Stimulated activated CD8-positive, alpha-beta memory T cell treated with anti-CD3 and anti-CD28 coated beads, Interleukin-7, amount 100 ng/mL, for 24 hours (primary cell): ENCODE results near the gene TFAP2C.
"Not testable (repeated sequence)": the region's sequence is repeated elsewhere in the genome, so short reads cannot be mapped to it uniquely, and the experiment has no call there.

Source experiments
- DNase-seq: peaks from one replicate; pipeline ENCODE4 v3.0.0-alpha.2; 2020; ENCODE audit warnings: low read depth

Gene TFAP2C

DNA sequence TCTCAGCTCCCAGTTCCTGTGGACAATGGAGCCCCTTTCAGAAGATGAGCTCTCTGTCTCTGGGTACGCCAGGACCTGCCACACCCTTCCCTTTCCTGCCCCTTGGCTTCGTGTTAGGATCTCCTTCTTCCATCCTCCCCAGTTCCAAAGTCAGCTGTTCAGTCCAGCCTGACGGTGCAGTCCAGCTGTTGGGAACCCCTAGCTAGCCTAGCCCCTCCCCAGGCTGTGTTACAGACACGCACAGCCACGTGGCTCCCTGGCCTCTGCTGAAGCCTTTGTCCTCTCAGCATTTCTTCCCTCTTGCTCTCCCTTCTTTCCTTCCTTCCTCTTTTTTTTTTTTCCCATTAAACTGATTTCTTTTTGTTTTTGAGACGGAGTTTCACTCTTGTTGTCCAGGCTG is 12.4 kb upstream of the TFAP2C start:
- no peak for DNase-seq

DNA sequence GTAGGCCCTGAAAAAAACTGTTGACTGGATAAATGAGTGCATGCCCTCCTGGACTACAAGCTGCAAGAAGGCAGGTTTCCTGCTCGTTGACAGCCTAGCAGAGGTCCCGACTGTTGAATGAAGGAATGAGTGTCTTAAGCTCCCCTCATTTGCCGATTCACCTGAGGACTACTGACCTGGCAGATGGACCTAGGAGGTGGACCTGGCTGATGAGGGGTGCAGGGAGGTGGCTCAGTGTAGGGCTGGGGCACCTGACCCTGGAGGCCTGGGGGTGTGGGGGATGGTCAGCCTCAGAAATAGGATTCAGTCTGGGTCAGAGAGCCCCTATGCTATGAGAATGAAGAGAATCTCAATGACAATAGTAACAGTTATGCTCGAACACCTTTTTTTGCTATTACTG is 11.6 kb upstream of the TFAP2C start:
- no peak for DNase-seq

DNA sequence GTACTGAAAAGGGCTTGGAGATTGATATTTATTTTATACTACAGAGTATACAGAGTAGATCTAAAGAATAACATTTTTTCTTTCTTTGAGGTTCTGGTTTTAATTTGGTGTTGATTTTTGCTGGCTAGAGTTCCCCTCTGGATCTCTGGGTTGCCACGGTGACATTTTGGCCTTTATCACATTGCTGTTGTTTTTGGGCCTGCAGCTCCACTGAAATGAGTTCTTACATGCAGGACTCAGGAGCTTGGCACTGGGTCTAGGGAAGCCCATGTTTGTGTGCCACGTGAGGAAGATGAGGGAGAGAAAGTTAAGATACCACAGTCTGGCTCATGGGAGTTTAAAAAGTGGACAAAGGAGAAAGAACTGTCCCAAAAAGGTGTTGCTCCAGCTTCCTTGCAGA is 7.4 kb upstream of the TFAP2C start:
- no peak for DNase-seq

DNA sequence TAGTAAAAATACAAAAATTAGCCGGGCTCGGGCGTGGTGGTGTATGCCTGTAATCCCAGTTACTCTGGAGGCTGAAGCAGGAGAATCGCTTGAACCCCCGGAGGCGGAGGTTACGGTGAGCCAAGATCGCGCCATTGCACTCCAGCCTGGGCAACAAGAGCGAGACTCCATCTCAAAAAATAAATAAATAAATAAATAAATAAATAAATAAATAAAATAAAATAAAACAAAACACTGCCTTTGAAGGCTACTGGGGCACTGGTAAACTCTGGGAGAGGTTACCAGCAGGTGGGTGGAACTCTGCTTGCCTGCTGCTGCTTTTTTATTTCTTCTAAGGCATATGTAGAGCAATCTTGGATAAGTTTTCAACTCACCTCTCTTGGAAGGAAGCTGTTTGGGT is 5.2 kb upstream of the TFAP2C start:
- not testable (repeated sequence) for DNase-seq

DNA sequence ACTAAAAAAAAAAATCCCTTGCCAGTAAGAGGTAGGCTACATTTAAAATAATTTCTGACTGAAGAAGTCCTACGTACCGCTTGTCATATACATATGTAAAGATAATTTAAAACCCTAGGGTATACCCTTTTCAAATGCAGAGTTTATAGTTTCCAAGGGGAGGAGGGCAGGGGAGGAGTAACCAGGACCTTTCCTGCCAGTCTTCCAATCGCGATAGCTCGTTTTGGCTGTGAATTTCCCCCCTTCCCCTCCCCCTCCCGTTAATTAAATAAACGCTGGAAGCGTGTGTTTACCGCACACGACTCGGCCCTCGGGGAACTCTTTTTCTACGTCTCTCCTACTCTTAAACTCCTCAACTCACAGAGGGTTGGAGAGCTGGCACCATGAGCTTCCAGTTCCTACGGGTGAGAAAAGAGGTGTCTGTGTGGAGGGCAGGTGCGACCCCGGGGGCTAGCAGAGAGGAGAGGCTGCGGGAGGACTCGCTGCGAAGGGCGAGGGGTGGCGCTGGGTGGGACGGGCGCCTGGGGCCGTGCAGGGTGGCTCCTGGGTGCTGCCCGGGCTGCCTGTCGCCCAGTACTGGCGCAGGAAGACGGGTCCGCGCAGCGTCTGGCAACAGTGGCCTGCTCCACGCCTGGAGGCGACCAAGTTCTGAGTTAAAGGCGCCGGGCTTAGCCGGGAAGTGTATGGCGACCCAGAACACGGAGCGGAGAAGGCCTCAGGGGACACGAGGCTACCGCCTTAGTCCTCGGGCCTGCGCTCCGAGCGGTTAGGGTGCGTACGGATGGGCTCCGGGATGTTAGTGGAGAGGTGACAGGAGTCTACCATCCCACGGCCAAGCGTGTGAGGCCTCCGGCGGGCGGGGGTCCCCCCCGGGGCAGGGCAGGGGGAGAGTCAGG is 4.1 kb upstream of the TFAP2C start:
- DNase-seq = no peak

DNA sequence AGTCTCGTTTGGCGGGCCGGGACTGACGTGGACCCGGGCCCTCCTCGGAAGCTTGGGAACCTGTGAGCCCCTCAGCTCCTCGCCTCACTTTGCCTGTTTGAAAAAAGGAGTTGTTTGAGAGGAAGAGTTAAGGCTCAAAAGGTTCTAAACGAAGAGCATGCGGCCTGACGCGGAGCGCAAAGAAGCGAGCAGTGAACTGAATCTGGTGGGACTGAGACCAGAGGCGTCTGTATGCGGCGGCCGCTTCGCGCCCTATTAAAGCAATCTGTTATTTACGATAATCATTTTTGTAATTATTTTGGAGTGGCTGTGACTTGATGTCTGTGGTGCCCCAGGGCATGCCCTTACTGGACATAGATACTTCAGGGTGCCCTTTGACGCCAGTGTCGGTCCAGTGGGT is 3.3 kb upstream of the TFAP2C start:
- DNase-seq = no peak

DNA sequence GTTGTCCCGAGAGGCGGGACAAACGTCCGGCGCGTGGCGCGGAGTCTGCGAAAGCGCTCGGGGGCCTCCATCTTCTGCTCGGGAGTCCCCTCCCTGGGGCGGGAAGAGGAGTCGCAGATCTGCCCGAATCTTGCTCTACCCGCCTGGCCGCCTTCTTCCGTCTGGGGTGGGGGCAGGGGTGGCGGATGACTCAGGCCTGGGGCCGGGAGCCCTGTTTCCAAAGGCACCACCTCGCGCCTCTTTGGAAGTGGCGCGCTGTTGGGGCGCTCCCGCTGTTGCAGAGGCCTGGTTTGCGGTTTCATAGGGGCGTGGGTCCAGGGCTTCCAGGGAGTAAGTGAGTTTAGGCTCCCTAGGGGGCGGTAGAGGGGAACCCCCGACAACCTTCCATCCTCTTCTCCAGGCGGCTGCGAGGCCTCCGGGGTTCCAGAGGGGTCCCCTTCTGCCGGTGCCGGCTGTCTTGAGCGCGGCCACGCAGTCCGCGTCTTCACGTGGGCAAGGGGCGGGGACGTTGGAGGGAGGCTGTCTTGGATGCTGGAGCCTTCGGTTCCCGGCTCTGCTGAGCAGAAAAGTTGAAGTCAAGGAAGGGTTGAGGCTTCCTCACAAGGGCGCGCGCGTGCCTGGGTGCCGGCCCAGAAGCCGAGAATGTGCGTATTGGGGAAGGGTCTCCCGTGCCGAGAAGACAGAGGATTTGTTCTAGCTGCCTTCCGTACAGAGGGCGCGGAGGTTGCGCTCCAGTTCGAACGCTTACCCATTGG is 2.6 kb upstream of the TFAP2C start:
- DNase-seq = no peak

DNA sequence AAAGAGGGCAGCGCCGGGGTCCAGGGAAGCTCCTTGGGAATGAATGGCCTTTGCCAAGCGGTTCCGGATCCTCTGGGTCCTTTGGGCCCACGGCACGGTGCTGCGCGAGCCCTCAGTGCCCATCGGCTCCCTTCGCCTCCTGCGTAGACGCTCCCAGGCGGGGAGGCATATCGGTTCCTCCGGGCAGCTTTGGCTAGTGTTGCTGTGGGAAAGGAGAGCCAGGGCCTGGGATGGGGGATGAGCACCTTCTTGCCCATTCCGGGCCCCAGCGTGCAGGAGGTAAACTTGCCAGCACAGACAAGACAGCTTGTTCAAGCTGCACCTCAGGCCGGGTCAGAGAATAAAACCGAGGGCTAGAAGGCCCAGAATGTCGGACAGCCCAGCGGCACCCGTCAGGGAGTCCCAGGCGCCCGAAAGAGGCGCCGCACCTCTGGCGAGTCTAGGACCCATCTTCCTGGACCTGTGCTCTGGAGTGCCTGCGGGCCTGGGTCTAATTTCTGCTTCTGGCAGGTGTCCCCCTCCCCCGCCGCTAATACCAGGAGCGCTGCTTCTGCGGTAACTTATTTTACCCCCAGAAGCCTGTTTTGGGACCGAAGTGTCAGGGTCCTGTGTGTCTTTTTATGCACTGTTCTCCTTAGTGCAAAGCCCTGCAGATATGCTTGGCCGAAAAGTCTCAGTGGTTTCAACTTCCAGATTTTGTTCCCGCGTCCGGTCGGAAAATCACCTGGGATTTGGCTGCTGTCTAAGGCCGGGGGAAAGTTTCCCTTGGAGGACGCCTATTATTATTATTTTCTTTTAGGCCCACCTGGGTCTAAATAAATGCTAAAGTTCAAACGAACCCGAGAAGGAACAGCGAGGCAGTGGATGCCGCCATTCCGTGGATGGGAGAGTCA is 1.7 kb upstream of the TFAP2C start:
- no peak for DNase-seq

DNA sequence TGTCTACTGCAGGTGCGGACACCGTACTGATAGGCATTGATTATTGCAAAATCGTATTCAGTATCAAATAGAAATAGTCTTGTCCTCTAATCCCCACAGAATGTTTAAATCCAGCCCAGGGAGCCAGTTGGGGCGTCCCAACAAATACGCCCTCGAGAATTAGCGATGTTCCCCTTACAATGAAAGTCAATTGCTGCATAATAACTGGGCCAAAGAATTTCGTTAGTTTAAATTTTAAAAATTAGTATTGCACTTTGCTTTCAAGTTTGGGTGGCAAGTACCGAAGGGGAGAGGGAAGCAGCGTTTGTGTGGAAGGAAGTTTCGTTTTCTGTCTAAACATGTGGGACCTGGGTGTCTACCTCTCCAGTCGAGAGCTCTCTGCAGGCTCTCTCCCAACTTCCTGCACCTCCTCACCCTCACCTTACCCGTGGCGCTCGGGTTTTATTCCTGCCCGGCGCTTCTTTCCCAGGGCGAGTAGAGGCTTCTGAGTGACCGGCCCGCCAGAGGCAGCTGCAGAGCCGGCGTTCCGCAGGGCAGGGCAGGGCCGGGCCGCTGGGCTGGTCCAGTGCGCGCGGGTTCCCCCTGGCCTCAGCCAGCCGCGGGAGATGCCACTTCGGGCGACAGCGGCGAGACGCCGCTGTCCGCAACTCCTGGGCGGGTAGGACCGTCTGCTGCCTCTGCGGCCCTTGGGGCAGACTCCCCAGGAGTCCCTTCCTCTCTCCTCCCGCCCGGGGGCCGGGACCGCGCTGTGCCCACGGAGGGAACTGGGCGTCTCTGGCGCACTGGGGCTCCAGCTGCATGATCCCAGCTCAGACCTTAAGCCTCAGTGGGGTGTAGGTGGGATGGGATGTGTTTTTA is 862 bp upstream of the TFAP2C start:
- no peak for DNase-seq

DNA sequence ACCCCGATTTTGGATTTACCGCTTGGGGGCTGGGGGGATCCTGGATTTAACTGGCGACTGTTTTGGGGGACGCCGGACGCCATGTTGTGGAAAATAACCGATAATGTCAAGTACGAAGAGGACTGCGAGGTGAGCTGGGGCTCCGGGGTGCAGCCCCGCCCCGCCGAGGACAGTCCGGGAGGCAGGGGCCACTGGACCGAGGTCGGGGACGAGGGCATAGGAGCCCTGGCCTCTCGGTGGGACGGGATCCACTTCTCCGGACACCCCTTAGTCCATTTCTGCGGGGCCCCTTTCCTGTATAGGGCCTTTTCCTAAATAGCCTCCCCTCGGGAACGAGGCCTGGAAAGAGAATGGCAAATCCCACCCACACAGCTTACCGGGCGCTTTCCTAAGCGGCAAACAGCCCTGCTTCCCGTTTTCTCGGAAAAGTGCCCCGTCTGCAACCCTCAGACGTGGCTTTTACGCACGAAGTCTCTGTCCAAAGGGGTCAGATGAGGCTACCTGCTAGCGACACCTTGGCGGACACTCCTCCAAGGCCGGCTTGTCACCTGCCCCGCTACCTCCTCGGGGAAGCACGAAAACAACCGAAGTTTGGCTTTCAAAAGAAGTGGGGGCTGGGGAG is 469 bp downstream of the TFAP2C start:
- DNase-seq = no peak

DNA sequence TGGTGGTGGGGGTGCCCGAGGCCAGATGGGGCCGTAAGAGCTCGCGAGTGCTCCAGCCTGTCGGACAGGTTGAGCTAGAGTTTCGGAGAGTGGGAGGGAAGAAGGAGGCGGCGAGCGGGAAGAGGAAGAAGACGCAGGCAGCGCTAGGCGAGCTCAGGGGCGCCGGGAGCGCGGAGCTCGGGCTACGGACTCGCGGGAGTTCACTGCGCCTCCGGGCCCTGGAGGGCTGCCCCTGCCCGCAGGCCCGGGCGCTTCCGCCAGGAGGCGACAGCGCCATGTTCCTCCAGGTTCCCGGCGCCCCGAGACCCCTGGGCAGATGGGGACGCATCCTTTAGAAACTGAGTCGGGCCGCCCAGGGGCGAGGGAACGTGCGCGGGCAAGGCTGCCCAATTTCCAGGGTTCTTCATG is 984 bp downstream of the TFAP2C start:
- DNase-seq = no peak

DNA sequence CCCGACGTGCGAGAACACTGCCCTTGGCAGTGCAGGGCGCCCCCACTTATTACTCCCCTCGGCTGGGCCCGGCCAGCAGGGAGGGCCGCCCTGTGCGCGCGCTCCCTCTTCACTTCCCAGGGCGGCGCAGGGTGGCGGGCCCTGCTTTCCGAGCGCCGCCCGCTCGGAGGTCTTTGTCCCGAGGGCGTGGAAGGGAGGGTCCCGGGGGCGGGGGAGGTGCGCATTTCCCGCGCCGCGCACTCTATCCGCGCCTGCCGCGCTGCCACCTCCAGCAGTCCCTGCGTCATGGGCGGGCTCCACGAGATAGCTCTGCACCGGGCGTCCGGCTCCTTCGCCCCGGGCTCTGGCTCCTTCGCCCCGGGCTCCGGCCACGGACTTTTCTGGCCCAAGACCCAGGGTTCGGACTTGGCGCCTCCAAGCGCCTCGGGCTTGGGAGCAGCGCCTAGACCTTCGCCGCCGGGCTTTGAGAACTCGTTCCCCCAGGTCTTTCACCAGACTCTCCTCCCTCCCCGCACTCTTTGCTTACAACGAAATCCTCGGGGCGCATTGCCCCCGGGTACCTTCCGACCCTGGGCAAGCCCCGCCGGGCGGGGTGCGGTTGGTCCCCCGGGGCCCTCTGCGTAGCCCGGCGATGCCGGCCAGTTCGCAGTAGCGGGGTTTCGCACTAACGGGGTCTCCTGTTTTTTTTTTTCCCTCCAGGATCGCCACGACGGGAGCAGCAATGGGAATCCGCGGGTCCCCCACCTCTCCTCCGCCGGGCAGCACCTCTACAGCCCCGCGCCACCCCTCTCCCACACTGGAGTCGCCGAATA is 1.6 kb downstream of the TFAP2C start:
- no peak for DNase-seq

DNA sequence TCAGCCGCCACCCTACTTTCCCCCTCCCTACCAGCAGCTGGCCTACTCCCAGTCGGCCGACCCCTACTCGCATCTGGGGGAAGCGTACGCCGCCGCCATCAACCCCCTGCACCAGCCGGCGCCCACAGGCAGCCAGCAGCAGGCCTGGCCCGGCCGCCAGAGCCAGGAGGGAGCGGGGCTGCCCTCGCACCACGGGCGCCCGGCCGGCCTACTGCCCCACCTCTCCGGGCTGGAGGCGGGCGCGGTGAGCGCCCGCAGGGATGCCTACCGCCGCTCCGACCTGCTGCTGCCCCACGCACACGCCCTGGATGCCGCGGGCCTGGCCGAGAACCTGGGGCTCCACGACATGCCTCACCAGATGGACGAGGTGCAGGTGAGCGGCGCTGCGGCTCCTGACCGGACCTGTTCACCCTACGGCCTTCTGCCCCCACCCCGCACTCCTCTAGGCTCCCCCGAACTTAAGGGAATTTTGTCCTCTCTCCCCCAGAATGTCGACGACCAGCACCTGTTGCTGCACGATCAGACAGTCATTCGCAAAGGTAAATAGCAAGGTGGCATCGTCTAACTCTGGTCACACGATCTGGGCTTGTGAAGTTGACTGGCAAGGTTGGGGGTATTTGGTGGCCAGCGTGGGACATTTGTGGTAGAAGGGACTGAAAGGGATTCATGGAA is 2.3 kb downstream of the TFAP2C start:
- no peak for DNase-seq

DNA sequence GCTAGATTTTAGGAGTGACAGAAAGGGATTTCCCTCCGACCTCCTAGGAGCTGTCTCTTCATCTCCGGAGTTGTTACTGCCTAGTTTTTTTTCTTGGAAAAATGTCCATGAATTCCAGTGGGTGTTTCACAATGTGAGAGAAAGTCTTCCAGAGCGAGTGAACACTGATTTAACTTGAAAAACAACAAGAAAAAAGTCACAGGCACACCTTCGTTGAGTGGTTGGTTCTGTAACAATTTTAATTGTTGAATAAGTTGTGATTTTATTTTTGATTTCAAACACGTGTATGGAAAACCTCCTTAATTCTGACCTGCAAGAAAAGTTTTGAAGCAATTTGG is 2.9 kb downstream of the TFAP2C start:
- no peak for DNase-seq

DNA sequence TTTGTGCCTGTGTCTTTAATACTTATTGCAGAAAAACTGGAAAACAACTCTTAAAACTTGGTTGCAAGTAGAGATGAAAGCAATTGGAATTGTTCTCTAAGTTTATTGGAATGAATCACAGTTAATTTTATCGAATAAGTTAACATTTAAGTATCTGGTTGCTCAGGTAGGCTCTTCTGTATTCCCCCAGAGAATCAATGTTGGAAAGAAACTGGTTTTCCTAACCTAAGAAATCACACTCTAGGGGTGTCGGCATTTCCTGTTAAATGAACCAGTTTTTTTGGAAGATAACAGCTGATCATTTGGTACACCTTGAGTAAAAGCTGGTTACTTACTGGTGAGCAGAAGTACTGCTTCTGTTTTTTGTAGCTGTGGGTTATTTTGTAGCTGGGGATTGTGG is 5.2 kb downstream of the TFAP2C start:
- DNase-seq = no peak

DNA sequence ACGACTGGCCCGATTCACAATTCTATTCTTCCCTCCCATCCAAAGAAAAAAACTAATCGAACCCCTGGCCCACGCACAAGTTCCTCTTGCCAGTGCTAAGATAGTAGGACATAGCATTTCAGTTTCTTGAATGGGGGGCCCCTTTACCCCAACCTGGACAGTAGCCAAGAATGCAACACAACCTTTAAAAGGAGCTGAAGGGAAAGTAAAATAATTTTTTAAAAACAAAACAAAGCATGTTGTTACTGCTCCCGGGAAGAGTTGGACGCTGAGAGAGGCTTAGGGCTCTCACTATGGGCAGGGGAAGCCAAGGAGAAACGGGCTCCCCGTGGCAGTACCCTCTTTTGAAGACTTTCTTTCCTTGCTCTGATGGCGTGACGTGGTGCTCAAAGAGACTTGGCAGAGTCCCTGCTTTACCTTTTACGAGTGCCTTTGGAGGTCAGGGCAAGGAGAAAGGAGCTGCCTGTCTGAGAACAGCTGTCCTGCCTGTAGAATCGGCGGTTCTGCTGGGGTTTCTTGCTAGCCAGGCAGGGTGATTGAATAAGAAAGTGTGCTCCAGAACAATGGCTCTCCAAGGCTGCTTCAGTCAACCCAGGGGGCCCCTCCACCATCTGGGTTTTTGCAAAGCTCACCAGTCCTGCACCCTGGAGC is 5.8 kb downstream of the TFAP2C start:
- no peak for DNase-seq

DNA sequence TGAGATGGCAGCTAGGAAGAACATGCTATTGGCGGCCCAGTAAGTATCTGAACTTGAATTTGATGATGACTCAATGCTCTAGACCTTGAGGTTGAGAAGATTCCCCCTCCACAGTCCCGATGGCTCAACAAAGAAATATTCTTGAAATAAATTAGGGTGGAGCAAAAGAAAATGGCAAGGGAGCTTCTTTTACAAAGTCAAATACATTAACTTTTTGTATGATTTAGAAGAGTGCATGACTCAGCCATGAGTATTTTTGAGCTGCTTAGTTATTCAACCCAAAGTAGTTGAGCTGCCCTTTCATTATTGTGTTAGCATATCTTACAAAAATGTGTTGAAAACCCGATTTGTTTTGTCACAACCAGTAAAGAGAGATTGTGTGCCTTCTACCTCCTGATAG is 7.6 kb downstream of the TFAP2C start:
- DNase-seq = no peak

DNA sequence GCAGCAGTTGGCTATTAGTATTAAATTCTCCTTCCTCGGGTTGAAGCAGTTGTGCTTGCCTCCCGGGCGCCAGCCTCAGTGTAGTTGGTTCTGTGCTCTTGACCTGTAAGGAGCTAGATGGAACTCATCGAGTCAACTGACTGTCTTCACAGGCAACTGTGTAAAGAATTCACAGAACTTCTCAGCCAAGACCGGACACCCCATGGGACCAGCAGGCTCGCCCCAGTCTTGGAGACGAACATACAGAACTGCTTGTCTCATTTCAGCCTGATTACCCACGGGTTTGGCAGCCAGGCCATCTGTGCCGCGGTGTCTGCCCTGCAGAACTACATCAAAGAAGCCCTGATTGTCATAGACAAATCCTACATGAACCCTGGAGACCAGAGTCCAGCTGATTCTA is 8.5 kb downstream of the TFAP2C start:
- DNase-seq = no peak

DNA sequence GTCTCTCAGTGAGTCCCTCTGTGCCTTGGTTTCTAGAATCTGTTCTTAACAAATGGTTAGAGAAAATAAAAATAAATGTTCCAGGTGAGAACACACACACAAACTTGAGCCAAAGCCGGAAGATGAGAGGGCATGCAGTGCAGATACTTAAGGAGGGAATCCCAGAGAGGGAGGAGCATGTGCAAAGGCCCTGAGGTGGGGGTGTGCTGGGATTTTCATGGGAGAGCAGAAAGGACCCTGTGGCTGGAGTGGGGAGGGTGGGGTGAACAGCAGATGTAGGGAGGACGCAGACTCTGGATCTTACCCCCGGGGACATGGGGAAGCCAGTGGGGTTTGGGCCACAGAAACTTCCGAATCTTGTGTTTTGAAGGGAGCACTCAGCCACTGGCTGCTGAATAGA is 17.5 kb downstream of the TFAP2C start:
- no peak for DNase-seq
